Vagina (tissue), 2 donors: Measurements from ENCODE around the gene BCL7B. TPM values are rescaled to one million over a fixed set of nuclear protein-coding genes. Genes with fewer than 3 reads are reported as not detected.

Experiments
- DNase-seq, 2 donors: peaks; one replicate each; pipeline ENCODE4 v3.0.0-alpha.2; 2017; ENCODE audit errors: extremely low spot score in 2 of 2
- H3K27ac ChIP-seq: fragments of 200-600 bp; sonication (generic); one replicate; pipeline ENCODE4 v1.5.1; 2019
- H3K27me3 ChIP-seq: fragments of 200-600 bp; sonication (generic); one replicate; pipeline ENCODE4 v1.5.1; 2019
- H3K36me3 ChIP-seq, 2 donors: fragments of 200-600 bp; sonication (generic); one replicate each; pipeline ENCODE4 v1.5.1; 2017 to 2019
- H3K4me1 ChIP-seq: fragments of 200-600 bp; sonication (generic); one replicate; pipeline ENCODE4 v1.5.1; 2019
- H3K4me3 ChIP-seq, 2 donors: fragments of 200-600 bp; sonication (generic); 1 replicate in 1 of 2; 2 replicates in 1 of 2; pipeline ENCODE4 v1.5.1; 2016 to 2019
- H3K9me3 ChIP-seq: fragments of 200-600 bp; sonication (generic); one replicate; pipeline ENCODE4 v1.5.1; 2019
- POLR2A ChIP-seq, 2 donors: fragments of 450-650 bp; IDR thresholded peaks; one replicate each; pipeline ENCODE4 v1.6.1; 2017; ENCODE audit warnings: antibody characterized with exemption in 2 of 2, mild to moderate bottlenecking in 2 of 2, moderate library complexity in 2 of 2
- POLR2AphosphoS5 ChIP-seq, 2 donors: sonication (generic); formaldehyde crosslinking; IDR thresholded peaks; one replicate each; pipeline ENCODE4 v1.9.0; 2017; ENCODE audit warnings: antibody characterized with exemption in 2 of 2, mild to moderate bottlenecking in 2 of 2, low read depth in 1 of 2; ENCODE audit not compliant: insufficient read depth in 1 of 2
- intact Hi-C: fragments of 100-400 bp; cut with DNase I; formaldehyde crosslinking; loops from one replicate; pipeline ENCODE4 v1.15.1; 2023
- small RNA-seq: library from RNA; depleted of rRNA; stranded (forward); fragments of <200 nt; gene quantifications from one replicate; pipeline ENCODE3, GENCODE V24; 2016
- total RNA-seq: library from RNA; depleted of rRNA; stranded (reverse); fragments of >200 nt; gene quantifications from one replicate; pipeline ENCODE4 v1.2.3, GENCODE V29; 2016
- TF ChIP-seq, protein P1 (sequence below), 3 experiments: fragments of 450-650 bp in 2 of 3; fragments of 200-600 bp in 1 of 3; sonication (generic) in 1 of 3; IDR thresholded peaks; one replicate each; pipeline ENCODE4 v1.5.1; 2017 to 2019; ENCODE audit warnings: antibody characterized with exemption in 3 of 3, mild to moderate bottlenecking in 2 of 3, moderate library complexity in 2 of 3

BCL7B gene
- total RNA-seq, 1 donor from 2014 or later: 57.0 TPM

DNA sequence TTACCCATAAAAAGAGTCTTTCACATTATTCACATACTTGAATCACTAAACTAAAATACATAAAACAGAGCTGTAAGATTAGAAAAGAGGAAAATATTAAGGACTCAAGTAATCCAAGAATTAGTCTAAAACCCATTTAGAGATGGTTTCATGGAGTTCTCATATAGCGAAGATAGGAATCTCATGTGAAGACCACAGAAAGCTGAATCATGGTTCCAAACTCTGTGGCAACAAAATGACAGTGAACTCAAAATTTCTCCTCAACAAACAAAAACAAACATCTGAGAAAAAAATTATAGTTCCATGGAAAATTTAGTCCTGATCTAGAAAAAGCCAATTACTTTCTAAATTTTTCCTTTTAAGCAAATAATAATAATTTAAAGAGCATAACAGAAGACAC is 70.0 kb downstream of the BCL7B start:
- H3K27ac ChIP-seq: no peak overlapping the region
- H3K27me3 ChIP-seq: no peaks in the 10 kb centered on the region
- peaks cover 0 to 62% of the 10 kb centered on the region in 2 donors for H3K36me3 ChIP-seq
- intact Hi-C loops: no loop called here
- H3K4me3 ChIP-seq: no peak overlapping the region
- TF ChIP-seq POLR2AphosphoS5 (IDR thresholded peaks at IDR 0.05; ENCODE audit: insufficient read depth in 1 of 2, low read depth in 1 of 2) (no peak), POLR2A (IDR thresholded peaks at IDR 0.05) (no peak)
- TF ChIP-seq, protein P1, sequence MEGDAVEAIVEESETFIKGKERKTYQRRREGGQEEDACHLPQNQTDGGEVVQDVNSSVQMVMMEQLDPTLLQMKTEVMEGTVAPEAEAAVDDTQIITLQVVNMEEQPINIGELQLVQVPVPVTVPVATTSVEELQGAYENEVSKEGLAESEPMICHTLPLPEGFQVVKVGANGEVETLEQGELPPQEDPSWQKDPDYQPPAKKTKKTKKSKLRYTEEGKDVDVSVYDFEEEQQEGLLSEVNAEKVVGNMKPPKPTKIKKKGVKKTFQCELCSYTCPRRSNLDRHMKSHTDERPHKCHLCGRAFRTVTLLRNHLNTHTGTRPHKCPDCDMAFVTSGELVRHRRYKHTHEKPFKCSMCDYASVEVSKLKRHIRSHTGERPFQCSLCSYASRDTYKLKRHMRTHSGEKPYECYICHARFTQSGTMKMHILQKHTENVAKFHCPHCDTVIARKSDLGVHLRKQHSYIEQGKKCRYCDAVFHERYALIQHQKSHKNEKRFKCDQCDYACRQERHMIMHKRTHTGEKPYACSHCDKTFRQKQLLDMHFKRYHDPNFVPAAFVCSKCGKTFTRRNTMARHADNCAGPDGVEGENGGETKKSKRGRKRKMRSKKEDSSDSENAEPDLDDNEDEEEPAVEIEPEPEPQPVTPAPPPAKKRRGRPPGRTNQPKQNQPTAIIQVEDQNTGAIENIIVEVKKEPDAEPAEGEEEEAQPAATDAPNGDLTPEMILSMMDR (IDR thresholded peaks at IDR 0.05): no peak
- H3K4me1 ChIP-seq: peaks cover 11% of the 10 kb centered on the region
- H3K9me3 ChIP-seq: no peaks in the 10 kb centered on the region
- DNase-seq: no peak

Small RNAs within 50 kb of the gene (small RNA-seq; reads per million reads assigned to genes)
- not detected for gene RNU6-1198P

Other genes starting within 250 kb of the BCL7B start
- 25.3 TPM for gene NSUN5, start 248.9 kb downstream of the BCL7B start, total RNA-seq
- gene TRIM50, start 229.6 kb downstream of the BCL7B start, total RNA-seq: not detected
- gene FKBP6, start 229.5 kb downstream of the BCL7B start, total RNA-seq: not detected
- 1.7 TPM for gene FZD9, start 123.9 kb downstream of the BCL7B start, total RNA-seq
- gene BAZ1B, start 35.4 kb downstream of the BCL7B start, total RNA-seq: 45.4 TPM
- gene TBL2, start 20.9 kb upstream of the BCL7B start, total RNA-seq: 29.0 TPM
- gene MLXIPL, start 66.8 kb upstream of the BCL7B start, total RNA-seq: 6.1 TPM
- gene VPS37D, start 110.1 kb upstream of the BCL7B start, total RNA-seq: 5.4 TPM
- gene DNAJC30, start 125.8 kb upstream of the BCL7B start, total RNA-seq: 7.1 TPM
- gene BUD23, start 125.9 kb upstream of the BCL7B start, total RNA-seq: 49.8 TPM
- gene STX1A, start 162.0 kb upstream of the BCL7B start, total RNA-seq: 17.2 TPM
- 23.8 TPM for gene ABHD11, start 181.1 kb upstream of the BCL7B start, total RNA-seq
- not detected for gene CLDN3, start 212.6 kb upstream of the BCL7B start, total RNA-seq